Subcutaneous adipose tissue (tissue), 4 donors: ENCODE measurements around the gene HINT2. TPM values are rescaled to one million over a fixed set of nuclear protein-coding genes. Genes with fewer than 3 reads are reported as not detected.

ENCODE experiments used
- CTCF ChIP-seq: fragments of 450-650 bp; IDR thresholded peaks from one replicate; pipeline ENCODE4 v1.5.1; 2016; ENCODE audit warnings: low read depth, mild to moderate bottlenecking, control low read depth, antibody characterized with exemption, moderate library complexity
- total RNA-seq, 4 donors: library from RNA; depleted of rRNA; stranded (reverse); fragments of >200 nt; gene quantifications; one replicate each; pipeline ENCODE4 v1.1.0, GENCODE V29; 2016

The HINT2 gene
- total RNA-seq, 4 donors from 2014 or later: 27.7 to 98.1 (median 40.4) TPM

GRCh38 chr9:35808433-35808832 lies 6.4 kb downstream of the HINT2 start:
- no peak for TF ChIP-seq CTCF

- no peak for TF ChIP-seq CTCF
Observed at GRCh38 chr9:35806101-35806500, 8.7 kb downstream of the HINT2 start.

- no peak for TF ChIP-seq CTCF
Observed at GRCh38 chr9:35801328-35802128, 13.3 kb downstream of the HINT2 start.

GRCh38 chr9:35800530-35800929 lies 14.3 kb downstream of the HINT2 start:
- no peak for TF ChIP-seq CTCF

- TF ChIP-seq CTCF: no peak
Observed at GRCh38 chr9:35798658-35799374, 16.0 kb downstream of the HINT2 start.

- TF ChIP-seq CTCF: no peak
Observed at GRCh38 chr9:35797311-35798109, 17.3 kb downstream of the HINT2 start.

GRCh38 chr9:35795695-35796094 lies 19.1 kb downstream of the HINT2 start:
- TF ChIP-seq CTCF: no peak
